ENCODE data around the gene MAP2K6. TPM values are rescaled to one million over a fixed set of nuclear protein-coding genes. Genes with fewer than 3 reads are reported as not detected.

MAP2K6 gene
- total and polyA plus RNA-seq, 2 of the 8 experiments (the other 6 are each of a cell fraction or from before 2014, with no cell fraction given), result 11.0 to 44.1 TPM

- Histone ChIP-seq H2BK12ac (ENCODE audit: low read depth, low read length) (no peak overlapping the region), H3K79me2 (ENCODE audit: control insufficient read depth in 1 of 2, insufficient read depth in 2 of 2, low read length in 2 of 2) (peaks cover 0 to 8% of the 10 kb centered on the region in 2 experiments; a peak in 1 of 4 replicates), H3K27me3 (replicated peaks in 1 of 4; ENCODE audit: control insufficient read depth in 3 of 4, extremely low read depth in 1 of 4, insufficient read depth in 3 of 4, low read length in 3 of 4) (no peaks in the 10 kb centered on the region), H2BK20ac (ENCODE audit: low read length) (no peak overlapping the region), H2AK5ac (ENCODE audit: low read depth, low read length) (no peak overlapping the region), H4K91ac (replicated peaks; ENCODE audit: insufficient read length, low read length) (no peak overlapping the region), H3K18ac (ENCODE audit: extremely low read depth, low read length) (no peak overlapping the region), H2BK5ac (ENCODE audit: low read depth, low read length) (no peak overlapping the region), H3K9ac (replicated peaks in 1 of 4; ENCODE audit: extremely low read depth in 1 of 4, low read depth in 3 of 4, low read length in 3 of 4) (no peak overlapping the region), H3K4ac (replicated peaks; ENCODE audit: insufficient read length, low read depth, low read length) (no peak overlapping the region), H2BK15ac (ENCODE audit: low read length) (no peak overlapping the region), H2AFZ (ENCODE audit: low read length) (no peak overlapping the region), H3K14ac (ENCODE audit: insufficient read length) (no peak overlapping the region), H3K23ac (ENCODE audit: insufficient read length) (no peak overlapping the region), H3K9me3 (ENCODE audit: insufficient read depth in 2 of 2, low read depth in 1 of 2, low read length in 1 of 2) (no peaks in the 10 kb centered on the region), H4K8ac (ENCODE audit: extremely low read depth, insufficient read depth, low read length) (no peak overlapping the region), H3K4me3 (ENCODE audit: extremely low read depth in 1 of 4, insufficient read depth in 2 of 4, low read depth in 3 of 4, low read length in 4 of 4) (no peak overlapping the region), H3K79me1 (ENCODE audit: low read depth, low read length) (no peaks in the 10 kb centered on the region), H4K20me1 (replicated peaks in 1 of 2; ENCODE audit: control insufficient read depth in 1 of 2, insufficient read depth in 2 of 2, low read length in 2 of 2) (no peaks in the 10 kb centered on the region), H3K36me3 (ENCODE audit: control insufficient read depth in 2 of 4, insufficient read depth in 4 of 4, low read length in 3 of 4) (no peaks in the 10 kb centered on the region), H3K56ac (replicated peaks; ENCODE audit: insufficient read length, low read depth, low read length) (no peak overlapping the region), H3K23me2 (ENCODE audit: low read depth, low read length) (no peaks in the 10 kb centered on the region; the same call in 1 of the 2 replicates), H3K4me2 (ENCODE audit: insufficient read depth in 1 of 2, low read depth in 2 of 2, low read length in 2 of 2) (no peak overlapping the region), H2BK120ac (replicated peaks; ENCODE audit: low read depth, low read length) (no peak overlapping the region), H4K5ac (ENCODE audit: insufficient read length, low read depth, low read length) (no peak overlapping the region), H3K4me1 (replicated peaks in 1 of 4; ENCODE audit: control insufficient read depth in 3 of 4, insufficient read depth in 4 of 4, low read length in 3 of 4) (peaks cover 6 to 21% (median 12%) of the 10 kb centered on the region in 4 experiments; a peak in 6 of 7 replicates), H3K27ac (ENCODE audit: low read depth, low read length) (no peak overlapping the region)
- 90% methylated on average over 1 of the region's 1 CpG; no CpG with 5 or more reads in 1 of the 2 experiments for WGBS, 2 experiments (ENCODE audit: extremely low coverage in 1 of 2, insufficient coverage in 1 of 2, insufficient read length in 1 of 2, insufficient replicate concordance in 2 of 2, low coverage in 1 of 2, low lambda C conversion rate in 2 of 2, missing lambda C conversion rate in 1 of 2)
- ChIA-PET CTCF (ENCODE audit: partially characterized antibody) (interaction anchor here (0.6 to 1.3 kb wide), 3 partner anchors 23 to 155 kb away, joined by 3 to 5 read pairs (median 3); no protein-coding TSS in a partner anchor), POLR2A (ENCODE audit: partially characterized antibody) (interaction anchor here (1.6 kb wide), 1 partner anchor 10 kb away, joined by 5 read pairs; no protein-coding TSS in a partner anchor)
- no peak for DNase-seq (ENCODE audit: low read depth in 1 of 2, low spot score in 2 of 2)
- TF ChIP-seq YY1 (IDR thresholded peaks at IDR 0.05; ENCODE audit: low read depth, low read length), result no peak
- TF ChIP-seq USF2 (IDR thresholded peaks at IDR 0.05; ENCODE audit: low read length), result no peak
- TF ChIP-seq BRCA1 (IDR thresholded peaks at IDR 0.05; ENCODE audit: low read depth, low read length), result no peak
- TF ChIP-seq SP2 (IDR thresholded peaks at IDR 0.05; ENCODE audit: low read length), result no peak
- no peak for TF ChIP-seq POLR2A (IDR thresholded peaks at IDR 0.05; ENCODE audit: control extremely low read depth in 1 of 2, low read depth in 2 of 2, low read length in 2 of 2)
- TF ChIP-seq RXRA (IDR thresholded peaks at IDR 0.05; ENCODE audit: insufficient read depth, low read depth, low read length), result no peak
- TF ChIP-seq EP300 (IDR thresholded peaks at IDR 0.05; ENCODE audit: borderline replicate concordance in 1 of 2, low read depth in 2 of 2, low read length in 2 of 2), result no peak
- no peak for FAIRE-seq
Observed at GRCh38 chr17:69497161-69497560, 82.7 kb downstream of the MAP2K6 start.

Data from H1 (cell line).